Memory B cell (primary cell): ENCODE measurements around the gene CDH13.

Experiments
- ATAC-seq: fragments of 150-1000 bp; cut with Tn5 transposase; 2 replicates; pipeline ENCODE4 v1.10.0; 2021; ENCODE audit warnings: low read depth, mild to moderate bottlenecking, moderate library complexity
- DNase-seq, 2 donors: peaks; one replicate each; pipeline ENCODE4 v3.0.0; 2022; ENCODE audit warnings: low spot score in 2 of 2
- H3K27ac Mint-ChIP-seq: one replicate; pipeline ENCODE4 v1.8.0; 2022; ENCODE audit warnings: mild to moderate bottlenecking, moderate library complexity, mixed read lengths
- H3K27me3 Mint-ChIP-seq: one replicate; pipeline ENCODE4 v1.8.0; 2022; ENCODE audit warnings: mixed read lengths
- H3K36me3 Mint-ChIP-seq: one replicate; pipeline ENCODE4 v1.8.0; 2022; ENCODE audit warnings: mild to moderate bottlenecking, mixed read lengths
- H3K4me1 Mint-ChIP-seq: one replicate; pipeline ENCODE4 v1.8.0; 2022; ENCODE audit warnings: mixed read lengths
- H3K4me3 Mint-ChIP-seq: one replicate; pipeline ENCODE4 v1.8.0; 2022; ENCODE audit warnings: mild to moderate bottlenecking, moderate library complexity, mixed read lengths
- H3K9me3 Mint-ChIP-seq: one replicate; pipeline ENCODE4 v1.8.0; 2022; ENCODE audit warnings: mixed read lengths

CDH13 gene

DNA sequence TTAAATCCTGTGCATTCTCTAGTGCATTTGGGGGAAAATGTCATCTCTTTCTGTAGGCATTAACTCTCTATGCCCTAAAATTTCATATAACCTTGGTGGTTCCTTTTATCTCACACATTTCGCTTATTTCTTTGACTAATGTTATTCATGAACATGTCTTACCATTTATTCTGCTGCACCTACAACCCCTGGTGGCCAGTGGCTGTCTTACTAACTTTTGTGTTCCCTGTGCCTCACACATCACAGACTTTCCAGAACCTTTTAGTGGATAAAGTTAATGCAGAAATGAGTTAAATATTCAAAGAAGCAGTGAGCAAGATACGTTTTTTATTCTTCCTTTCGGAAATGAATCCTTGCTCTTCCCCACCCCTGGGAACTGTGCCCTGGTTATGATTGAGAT lies 111.9 kb downstream of the CDH13 start:
- DNase-seq = no peak
- H3K4me1 Mint-ChIP-seq = peaks cover 18% of the 10 kb centered on the region
- H3K27ac Mint-ChIP-seq = no peak overlapping the region
- H3K9me3 Mint-ChIP-seq = no peaks in the 10 kb centered on the region
- H3K27me3 Mint-ChIP-seq = no peaks in the 10 kb centered on the region
- no peaks in the 10 kb centered on the region for H3K36me3 Mint-ChIP-seq
- no peak for ATAC-seq
- H3K4me3 Mint-ChIP-seq = no peak overlapping the region

DNA sequence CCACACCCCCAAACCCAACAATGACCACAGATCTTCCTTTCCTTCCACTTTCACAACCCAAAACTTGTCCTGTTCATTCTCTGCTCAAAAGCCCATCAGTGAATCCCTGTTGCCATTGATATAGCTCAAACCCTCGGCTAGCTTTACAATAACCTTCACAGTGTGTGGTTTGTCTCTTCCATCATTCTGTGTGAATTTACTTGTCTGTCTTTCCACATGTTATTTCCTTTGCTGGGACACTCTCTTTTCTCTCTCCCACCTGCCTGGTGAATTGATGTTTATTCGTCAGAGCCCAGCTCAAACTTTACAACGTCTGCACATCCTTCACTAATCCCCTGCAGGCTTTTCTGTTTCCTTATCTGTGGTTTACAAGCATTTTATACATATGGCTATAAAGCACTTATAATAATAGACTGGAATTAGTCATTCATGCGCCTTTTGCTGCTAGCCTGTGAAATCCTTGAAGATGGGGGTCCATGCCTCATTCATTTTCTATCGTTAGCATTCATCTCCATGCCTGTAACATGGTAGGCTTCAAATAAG lies 114.4 kb downstream of the CDH13 start:
- Mint-ChIP-seq H3K36me3 (no peaks in the 10 kb centered on the region), H3K27me3 (peaks cover 3% of the 10 kb centered on the region), H3K9me3 (no peaks in the 10 kb centered on the region), H3K4me3 (no peak overlapping the region), H3K27ac (no peak overlapping the region), H3K4me1 (peaks cover 7% of the 10 kb centered on the region)
- DNase-seq (no peak), ATAC-seq (no peak)

DNA sequence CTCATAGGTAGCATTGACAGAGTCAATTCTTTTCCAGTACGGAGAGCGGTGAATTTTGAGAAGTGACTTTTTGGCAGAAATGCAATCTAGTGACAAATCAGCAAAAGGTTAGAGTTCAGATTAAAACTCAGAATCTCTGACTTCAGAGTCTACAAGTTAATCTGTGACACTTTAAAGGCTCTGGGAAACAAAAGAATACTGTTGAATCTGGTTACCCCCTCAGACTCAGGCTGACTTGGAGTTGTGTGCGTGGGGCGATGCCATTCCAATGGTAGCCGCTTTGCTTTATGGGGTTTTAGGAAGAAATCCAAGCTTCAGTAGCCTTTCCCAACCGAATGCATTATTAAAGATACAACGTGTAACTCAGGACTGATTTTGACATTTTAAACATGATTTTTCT lies 118.2 kb downstream of the CDH13 start:
- Mint-ChIP-seq H3K27ac (no peak overlapping the region), H3K27me3 (peaks cover 3% of the 10 kb centered on the region)
- no peak for ATAC-seq

DNA sequence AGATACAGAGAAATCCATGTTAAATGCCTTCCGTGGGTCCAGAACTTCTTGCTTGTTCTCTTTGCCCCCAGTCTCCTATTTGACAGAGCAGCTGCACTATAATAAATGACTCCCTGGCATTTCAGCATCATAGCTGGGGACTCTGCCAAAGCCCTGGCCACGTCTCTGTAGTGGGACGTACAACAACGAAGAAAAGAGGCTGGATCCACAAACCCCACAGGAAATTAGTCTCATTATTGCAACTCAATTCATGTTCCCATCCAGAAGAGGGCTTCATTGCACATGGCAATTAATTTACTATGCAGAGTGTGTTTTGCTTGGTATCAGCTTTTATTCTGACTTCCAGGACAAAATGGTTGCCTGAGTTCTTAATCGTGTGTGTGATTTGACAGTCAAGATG lies 121.3 kb downstream of the CDH13 start:
- DNase-seq (no peak), ATAC-seq (peak; percentile 37)
- Mint-ChIP-seq H3K4me1 (peaks cover 16% of the 10 kb centered on the region), H3K9me3 (no peaks in the 10 kb centered on the region), H3K4me3 (no peak overlapping the region), H3K27me3 (peaks cover 3% of the 10 kb centered on the region), H3K27ac (peak overlapping the region; percentile 15), H3K36me3 (no peaks in the 10 kb centered on the region)

More for the DNA sequence above, 118.2 kb downstream of the CDH13 start:
- Mint-ChIP-seq H3K36me3 (no peaks in the 10 kb centered on the region), H3K9me3 (no peaks in the 10 kb centered on the region), H3K4me1 (peaks cover 10% of the 10 kb centered on the region), H3K4me3 (no peak overlapping the region)
- no peak for DNase-seq

DNA sequence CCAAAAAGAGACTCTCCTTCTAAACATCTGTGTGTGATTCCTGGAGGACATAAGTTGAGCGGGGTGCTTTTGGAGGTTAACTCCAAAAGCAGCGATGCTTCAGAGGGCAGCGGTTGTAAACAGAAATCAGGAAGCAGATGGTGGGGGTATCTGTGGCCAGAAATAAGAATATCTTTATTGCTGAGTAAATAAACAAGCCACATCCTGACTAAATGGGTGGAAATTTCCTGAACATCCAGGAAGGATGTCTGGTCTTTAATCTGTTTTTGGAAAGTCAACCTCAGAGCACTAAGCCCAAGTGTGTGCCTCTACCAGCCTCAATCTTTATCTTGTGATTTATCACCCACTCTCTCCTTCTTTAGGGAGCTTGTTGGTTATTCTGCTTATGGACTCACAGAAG lies 123.3 kb downstream of the CDH13 start:
- Mint-ChIP-seq H3K9me3 (no peaks in the 10 kb centered on the region), H3K27ac (no peak overlapping the region), H3K27me3 (peaks cover 2% of the 10 kb centered on the region), H3K4me3 (no peak overlapping the region), H3K36me3 (no peaks in the 10 kb centered on the region), H3K4me1 (peaks cover 16% of the 10 kb centered on the region)
- ATAC-seq (peak; percentile 61), DNase-seq (no peak)

DNA sequence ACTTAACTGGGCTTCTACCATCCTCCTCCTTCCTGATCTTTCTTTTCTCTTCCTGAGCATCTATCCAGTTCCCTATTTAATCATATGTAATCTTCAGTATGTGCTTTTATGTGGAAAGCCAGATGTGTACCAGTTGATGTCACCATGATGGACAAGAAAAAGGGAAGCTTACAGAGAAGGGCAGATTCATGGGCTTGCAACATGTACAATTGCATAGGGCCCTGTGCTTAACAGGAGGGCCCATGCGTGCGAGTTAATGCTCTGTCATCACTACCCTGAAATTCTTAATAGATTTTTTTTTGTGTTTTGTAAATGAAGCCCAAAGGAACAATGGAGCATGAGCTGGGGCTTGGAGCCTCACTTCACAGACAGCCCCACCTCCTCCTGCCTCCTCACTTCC lies 124.3 kb downstream of the CDH13 start:
- DNase-seq (no peak), ATAC-seq (no peak)
- Mint-ChIP-seq H3K36me3 (no peaks in the 10 kb centered on the region), H3K4me3 (no peak overlapping the region), H3K27ac (no peak overlapping the region), H3K4me1 (peaks cover 22% of the 10 kb centered on the region), H3K9me3 (no peaks in the 10 kb centered on the region), H3K27me3 (no peaks in the 10 kb centered on the region)

DNA sequence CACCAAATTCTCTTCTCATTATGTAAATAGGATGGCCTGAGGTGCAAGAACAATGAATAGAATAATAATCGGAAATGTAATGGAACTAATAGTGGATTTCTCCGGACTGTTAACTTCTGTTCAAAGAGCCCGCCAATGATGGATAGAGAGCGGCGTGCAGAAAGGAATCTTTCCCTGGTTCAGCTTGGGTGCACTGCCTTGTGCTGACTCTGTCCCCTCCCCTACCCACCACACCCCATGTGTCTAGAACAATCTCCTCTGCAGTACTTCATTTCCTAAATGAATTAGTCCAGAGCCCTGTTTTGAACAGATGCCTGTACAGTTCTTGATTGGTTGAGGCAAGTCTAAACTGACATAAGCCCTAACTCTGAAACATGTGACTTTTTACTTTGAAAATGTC lies 125.4 kb downstream of the CDH13 start:
- no peaks in the 10 kb centered on the region for H3K9me3 Mint-ChIP-seq
- DNase-seq (no peak), ATAC-seq (no peak)
- no peaks in the 10 kb centered on the region for H3K27me3 Mint-ChIP-seq
- peaks cover 27% of the 10 kb centered on the region for H3K4me1 Mint-ChIP-seq
- no peak overlapping the region for H3K27ac Mint-ChIP-seq
- no peaks in the 10 kb centered on the region for H3K36me3 Mint-ChIP-seq
- H3K4me3 Mint-ChIP-seq = no peak overlapping the region

DNA sequence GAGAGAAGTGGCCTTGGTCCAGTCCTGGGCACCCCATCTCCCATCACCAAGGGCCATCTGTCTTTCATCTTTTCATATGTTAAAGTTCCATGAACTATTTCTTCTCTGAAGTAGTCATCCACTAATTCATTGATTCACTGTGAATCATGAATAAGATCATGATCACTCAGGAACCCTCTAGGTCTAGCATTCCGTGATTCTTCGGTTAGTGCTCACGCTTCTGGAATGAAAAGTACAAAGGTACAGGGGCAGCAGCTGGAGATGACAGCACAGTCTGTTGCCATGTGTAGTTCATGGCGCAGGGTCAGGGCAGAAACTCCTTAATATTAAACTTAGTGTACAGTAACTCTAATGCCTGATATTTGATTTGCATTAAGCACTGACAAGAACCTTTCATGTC lies 127.1 kb downstream of the CDH13 start:
- peaks cover 21% of the 10 kb centered on the region for H3K4me1 Mint-ChIP-seq
- no peaks in the 10 kb centered on the region for H3K9me3 Mint-ChIP-seq
- no peak for ATAC-seq
- H3K27ac Mint-ChIP-seq = no peak overlapping the region
- no peak for DNase-seq
- no peaks in the 10 kb centered on the region for H3K36me3 Mint-ChIP-seq
- no peaks in the 10 kb centered on the region for H3K27me3 Mint-ChIP-seq
- H3K4me3 Mint-ChIP-seq = no peak overlapping the region

DNA sequence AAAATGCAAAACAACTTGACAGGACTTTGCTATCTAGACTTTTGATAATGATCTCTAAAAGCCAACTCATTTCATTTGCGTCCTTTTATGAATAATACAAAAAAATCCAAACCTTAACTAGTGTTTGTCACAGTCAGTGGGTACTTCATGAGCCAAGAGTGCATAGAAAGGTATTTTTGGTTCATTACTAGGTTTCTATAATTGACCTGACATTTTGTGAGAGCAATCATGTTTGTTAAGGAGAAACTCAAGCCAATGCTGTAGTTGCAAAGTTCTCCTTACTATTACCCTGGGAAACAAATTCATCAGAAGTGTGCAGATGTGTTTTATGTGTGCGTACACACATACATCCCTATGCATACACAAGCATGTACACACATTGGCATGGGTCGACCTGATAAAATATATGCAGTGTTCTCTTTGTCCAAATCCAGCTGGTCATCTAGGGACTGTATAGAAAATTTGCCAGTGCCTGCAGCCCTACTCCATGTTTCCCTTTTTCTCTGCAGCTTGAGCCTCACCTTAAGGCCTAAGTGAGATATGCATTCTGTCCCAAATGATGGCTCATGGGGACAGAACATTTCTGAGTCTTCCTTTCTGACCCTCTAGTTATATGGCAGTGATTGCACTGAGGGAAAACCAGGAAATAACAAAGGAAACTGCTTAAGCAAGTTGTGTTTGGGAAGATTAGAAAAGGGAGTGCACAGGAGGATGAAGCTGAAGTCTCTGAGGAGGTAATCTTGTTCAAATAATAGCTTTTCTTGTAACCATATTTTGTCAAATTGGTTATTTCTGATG lies 128.1 kb downstream of the CDH13 start:
- Mint-ChIP-seq H3K4me1 (peaks cover 17% of the 10 kb centered on the region), H3K4me3 (no peak overlapping the region), H3K36me3 (no peaks in the 10 kb centered on the region), H3K9me3 (no peaks in the 10 kb centered on the region), H3K27me3 (no peaks in the 10 kb centered on the region), H3K27ac (peak overlapping the region; percentile 80)
- DNase-seq = no peak
- no peak for ATAC-seq

DNA sequence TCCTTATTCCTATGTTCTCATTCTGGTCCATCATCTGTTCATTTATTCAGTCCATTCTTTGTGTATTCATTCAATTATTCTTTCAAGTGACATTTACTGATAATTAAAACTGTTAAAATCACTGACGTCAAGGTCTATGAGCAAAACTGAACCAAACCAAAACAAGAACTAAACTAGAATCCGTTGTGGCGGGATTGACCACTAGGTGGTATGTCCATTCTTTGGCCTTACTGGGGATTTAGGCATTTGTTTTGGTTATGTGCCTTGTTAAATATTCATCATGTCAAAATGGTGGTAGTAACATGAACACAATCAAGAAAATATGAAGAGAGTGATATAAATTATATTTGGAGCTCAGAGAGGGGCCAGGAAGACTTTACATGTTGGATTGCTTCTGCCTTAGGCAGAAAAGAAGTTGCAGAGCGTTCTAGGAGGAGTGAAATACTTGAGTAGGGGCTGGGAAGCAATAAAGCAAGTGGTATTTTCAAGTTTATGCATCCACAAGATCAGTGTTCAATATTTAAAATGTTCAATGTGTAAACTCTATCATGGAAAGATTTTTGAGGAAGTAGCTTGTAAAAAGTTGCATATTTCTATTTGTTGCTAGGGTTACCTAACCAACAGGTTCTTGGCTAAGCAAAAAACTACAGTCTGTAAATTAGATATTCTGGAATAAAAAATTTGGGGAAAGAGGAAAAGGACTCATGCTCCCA lies 129.0 kb downstream of the CDH13 start:
- no peaks in the 10 kb centered on the region for H3K9me3 Mint-ChIP-seq
- peaks cover 16% of the 10 kb centered on the region for H3K4me1 Mint-ChIP-seq
- DNase-seq (no peak), ATAC-seq (peak; percentile 80)
- peak overlapping the region; percentile 80 for H3K27ac Mint-ChIP-seq
- no peak overlapping the region for H3K4me3 Mint-ChIP-seq
- H3K36me3 Mint-ChIP-seq = no peaks in the 10 kb centered on the region
- H3K27me3 Mint-ChIP-seq = no peaks in the 10 kb centered on the region

DNA sequence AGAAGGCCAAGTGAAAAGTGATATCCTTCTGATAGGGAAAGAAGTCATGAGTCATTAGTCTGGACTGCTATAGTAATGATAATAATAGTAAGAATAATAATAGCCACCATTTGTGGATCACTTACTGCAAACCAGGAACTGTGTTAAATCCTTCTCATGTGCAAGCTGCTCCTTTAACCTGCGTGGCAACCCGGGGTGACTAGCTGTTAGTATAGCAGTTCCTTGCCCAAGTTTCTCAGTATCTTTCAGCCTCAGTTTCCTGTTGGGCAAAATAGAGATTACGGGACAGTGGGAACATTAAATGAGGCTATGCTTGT lies 129.5 kb downstream of the CDH13 start:
- H3K9me3 Mint-ChIP-seq = no peaks in the 10 kb centered on the region
- H3K4me3 Mint-ChIP-seq = no peak overlapping the region
- H3K4me1 Mint-ChIP-seq = peaks cover 14% of the 10 kb centered on the region
- no peak for DNase-seq
- no peaks in the 10 kb centered on the region for H3K27me3 Mint-ChIP-seq
- ATAC-seq = peak; percentile 78
- H3K27ac Mint-ChIP-seq = peak overlapping the region; percentile 80
- H3K36me3 Mint-ChIP-seq = no peaks in the 10 kb centered on the region

DNA sequence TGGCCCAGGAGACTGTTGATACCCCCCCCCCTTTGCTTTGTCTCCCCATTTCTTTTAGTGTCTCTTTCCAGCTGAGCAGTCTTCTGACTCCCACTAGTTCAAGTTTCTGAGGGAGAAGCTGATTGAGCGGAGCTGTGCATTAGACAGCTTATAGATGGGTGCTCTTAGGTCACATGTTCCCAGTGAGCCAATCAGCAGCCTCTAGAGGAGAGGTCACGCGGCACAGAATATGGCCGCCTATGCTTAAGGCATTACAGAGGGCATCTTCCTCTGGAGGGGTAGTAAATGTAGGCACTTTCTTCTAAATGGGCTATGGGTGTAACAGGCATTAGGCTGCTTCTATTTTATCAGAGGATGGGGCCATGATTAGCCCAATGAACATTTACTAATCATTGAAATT lies 131.6 kb downstream of the CDH13 start:
- no peak for ATAC-seq
- DNase-seq = no peak
- no peaks in the 10 kb centered on the region for H3K27me3 Mint-ChIP-seq
- H3K4me1 Mint-ChIP-seq = peaks cover 22% of the 10 kb centered on the region
- no peaks in the 10 kb centered on the region for H3K9me3 Mint-ChIP-seq
- no peak overlapping the region for H3K27ac Mint-ChIP-seq
- H3K4me3 Mint-ChIP-seq = no peak overlapping the region
- no peaks in the 10 kb centered on the region for H3K36me3 Mint-ChIP-seq

DNA sequence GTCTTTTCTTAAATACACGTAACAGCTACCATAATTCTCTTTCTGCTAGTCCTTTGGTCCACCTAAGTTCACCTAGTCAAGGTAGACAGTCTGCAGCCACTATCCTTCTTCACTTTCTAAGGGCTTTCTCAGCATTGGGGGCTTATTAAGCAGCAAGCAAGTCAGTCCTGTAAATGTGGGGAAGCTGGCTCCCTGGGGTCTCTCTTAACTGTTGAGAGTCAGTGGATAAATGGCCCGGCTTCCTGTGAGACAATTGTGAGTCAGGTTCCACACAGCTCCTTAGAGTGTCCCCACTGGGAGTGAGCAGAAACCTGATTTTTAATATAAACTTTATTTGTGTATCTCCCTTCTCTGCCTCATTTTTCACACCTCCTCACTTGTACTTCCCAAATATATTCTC lies 132.1 kb downstream of the CDH13 start:
- H3K27ac Mint-ChIP-seq = no peak overlapping the region
- no peaks in the 10 kb centered on the region for H3K27me3 Mint-ChIP-seq
- peaks cover 22% of the 10 kb centered on the region for H3K4me1 Mint-ChIP-seq
- DNase-seq (no peak), ATAC-seq (no peak)
- no peaks in the 10 kb centered on the region for H3K36me3 Mint-ChIP-seq
- H3K4me3 Mint-ChIP-seq = no peak overlapping the region
- no peaks in the 10 kb centered on the region for H3K9me3 Mint-ChIP-seq

DNA sequence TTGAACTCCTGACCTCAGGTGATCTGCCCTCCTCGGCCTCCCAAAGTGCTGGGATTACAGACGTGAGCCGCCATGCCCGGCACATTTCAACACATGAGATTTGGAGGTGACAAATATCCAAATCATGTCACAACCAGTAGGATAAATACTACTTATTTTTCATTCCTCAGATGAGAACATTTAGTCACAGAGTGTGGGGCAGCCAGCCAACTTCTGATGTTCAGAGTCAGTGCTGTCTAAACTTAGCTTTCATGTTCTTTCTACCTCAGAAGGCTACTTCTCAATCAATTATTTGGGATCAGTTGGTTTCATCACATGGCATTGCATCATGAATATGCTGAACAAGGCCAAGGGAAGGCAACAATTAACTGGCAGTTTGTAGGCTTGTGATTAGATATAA lies 134.5 kb downstream of the CDH13 start:
- H3K36me3 Mint-ChIP-seq = no peaks in the 10 kb centered on the region
- no peak overlapping the region for H3K4me3 Mint-ChIP-seq
- no peaks in the 10 kb centered on the region for H3K9me3 Mint-ChIP-seq
- ATAC-seq = no peak
- H3K27me3 Mint-ChIP-seq = no peaks in the 10 kb centered on the region
- H3K27ac Mint-ChIP-seq = no peak overlapping the region
- peaks cover 14% of the 10 kb centered on the region for H3K4me1 Mint-ChIP-seq
- no peak for DNase-seq
